ENCODE data around the gene TMEM229B.

TMEM229B gene

DNA sequence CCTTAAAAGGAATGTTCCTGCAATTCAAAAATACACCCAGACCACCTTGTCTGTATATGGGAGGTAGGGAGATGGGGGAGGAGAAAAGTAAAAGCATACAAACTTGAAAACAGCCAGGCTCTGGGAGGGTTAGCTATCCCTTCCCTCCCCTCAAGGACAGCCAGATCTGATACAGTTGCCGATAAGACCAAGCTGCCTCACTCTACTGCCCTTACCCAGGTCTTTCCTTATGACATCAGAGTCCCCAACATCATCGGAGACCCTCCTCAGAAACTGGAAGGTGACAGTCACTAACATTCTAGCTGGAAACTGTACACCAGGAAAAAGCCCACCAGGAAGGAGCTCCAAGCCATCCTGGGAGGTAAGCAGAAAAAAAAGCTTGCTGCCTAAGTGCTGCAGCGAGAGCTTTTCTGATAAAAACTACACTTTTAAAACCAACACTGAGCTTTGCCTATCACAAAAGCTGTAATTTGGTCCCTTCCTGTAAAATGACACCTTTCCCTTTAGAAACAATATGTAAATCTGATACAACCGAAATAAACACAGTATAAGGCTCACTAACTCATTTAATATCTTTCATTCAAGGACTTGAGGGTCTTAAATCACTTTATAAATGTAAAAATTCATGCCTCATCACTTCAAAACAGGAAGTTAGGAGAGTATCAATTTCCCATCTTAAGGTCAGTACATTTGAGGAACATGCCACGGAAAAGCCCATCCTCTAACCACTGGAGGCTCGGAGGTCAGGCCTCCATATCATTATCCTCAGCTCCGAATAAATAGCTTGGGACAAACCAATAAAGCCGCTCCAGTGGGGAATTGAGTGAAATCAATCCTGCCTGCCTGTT, 24.2 kb upstream of the TMEM229B start:
- in situ Hi-C loops (cut with HindIII; ENCODE audit: low sequenced_read_pairs), result no loop called here
- DNase-seq (ENCODE audit: low read depth, low spot score), result no peak
- H3K4me3 ChIP-seq (ENCODE audit: low read depth, low read length), result no peak overlapping the region
- TF ChIP-seq, protein P1, sequence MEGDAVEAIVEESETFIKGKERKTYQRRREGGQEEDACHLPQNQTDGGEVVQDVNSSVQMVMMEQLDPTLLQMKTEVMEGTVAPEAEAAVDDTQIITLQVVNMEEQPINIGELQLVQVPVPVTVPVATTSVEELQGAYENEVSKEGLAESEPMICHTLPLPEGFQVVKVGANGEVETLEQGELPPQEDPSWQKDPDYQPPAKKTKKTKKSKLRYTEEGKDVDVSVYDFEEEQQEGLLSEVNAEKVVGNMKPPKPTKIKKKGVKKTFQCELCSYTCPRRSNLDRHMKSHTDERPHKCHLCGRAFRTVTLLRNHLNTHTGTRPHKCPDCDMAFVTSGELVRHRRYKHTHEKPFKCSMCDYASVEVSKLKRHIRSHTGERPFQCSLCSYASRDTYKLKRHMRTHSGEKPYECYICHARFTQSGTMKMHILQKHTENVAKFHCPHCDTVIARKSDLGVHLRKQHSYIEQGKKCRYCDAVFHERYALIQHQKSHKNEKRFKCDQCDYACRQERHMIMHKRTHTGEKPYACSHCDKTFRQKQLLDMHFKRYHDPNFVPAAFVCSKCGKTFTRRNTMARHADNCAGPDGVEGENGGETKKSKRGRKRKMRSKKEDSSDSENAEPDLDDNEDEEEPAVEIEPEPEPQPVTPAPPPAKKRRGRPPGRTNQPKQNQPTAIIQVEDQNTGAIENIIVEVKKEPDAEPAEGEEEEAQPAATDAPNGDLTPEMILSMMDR (IDR thresholded peaks at IDR 0.05; ENCODE audit: low read depth, low read length), result no peak

DNA sequence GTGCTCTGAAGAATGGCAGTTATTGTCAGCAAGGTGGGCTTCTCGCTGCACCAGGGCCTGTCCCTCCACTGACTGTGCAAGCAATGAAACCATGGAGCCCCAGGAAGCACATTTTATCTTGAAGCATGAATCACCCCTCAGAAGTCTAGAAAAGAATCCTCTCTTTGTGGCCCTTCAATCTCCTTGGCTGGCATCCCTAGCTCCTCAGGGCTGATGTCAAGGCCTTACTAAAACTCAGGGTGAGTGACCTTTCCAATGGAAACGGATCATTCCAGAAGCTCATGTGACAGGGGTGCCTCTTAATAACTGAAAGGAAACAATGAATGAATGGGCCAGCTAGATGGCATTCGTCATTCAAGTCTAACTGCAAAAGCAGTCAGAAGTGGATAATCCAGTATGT, 22.3 kb upstream of the TMEM229B start:
- DNase-seq (ENCODE audit: low read depth, low spot score), result no peak
- TF ChIP-seq, protein P1 (IDR thresholded peaks at IDR 0.05; ENCODE audit: low read depth, low read length), result no peak
- H3K4me3 ChIP-seq (ENCODE audit: low read depth, low read length), result no peak overlapping the region
- in situ Hi-C loops (cut with HindIII; ENCODE audit: low sequenced_read_pairs), result no loop called here

DNA sequence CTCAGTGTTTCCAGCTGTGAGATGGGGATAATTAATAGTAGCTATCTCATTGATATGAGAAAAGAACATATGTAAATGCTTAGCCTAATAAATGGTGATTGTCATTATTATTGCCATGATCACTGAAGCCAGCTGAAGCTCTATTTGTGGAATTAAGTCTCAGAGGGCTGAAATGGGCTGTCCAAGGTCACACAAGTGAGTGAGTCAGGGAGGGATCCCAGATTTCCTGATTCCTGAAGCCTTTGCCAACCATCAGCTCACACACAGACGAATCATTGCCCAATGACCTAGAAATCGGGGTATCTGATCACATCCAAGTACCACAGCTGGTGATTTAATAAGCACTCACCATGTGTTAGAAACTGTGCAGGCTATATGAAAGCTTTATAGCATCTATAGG, 21.6 kb upstream of the TMEM229B start:
- H3K4me3 ChIP-seq (ENCODE audit: low read depth, low read length), result no peak overlapping the region
- TF ChIP-seq, protein P1 (IDR thresholded peaks at IDR 0.05; ENCODE audit: low read depth, low read length), result no peak
- DNase-seq (ENCODE audit: low read depth, low spot score), result no peak
- in situ Hi-C loops (cut with HindIII; ENCODE audit: low sequenced_read_pairs), result no loop called here

DNA sequence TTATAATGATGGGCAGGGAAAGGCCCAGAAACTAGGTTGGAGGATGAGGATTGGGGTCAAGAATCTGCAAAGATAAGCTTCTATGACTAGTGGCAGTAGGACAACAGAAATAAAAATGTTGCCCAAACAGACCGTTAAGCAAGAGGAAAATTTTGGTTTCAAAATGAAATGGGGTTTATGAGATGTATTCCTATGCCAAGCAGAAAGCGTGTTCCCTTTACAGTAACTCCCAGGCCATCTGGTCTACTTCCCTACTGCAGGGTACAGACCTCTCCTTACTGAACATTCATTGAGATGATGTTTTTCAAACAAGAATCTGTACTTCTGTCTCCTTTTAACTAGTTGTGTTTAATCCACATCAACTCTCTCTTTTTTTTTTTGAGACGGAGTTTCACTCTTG, 20.4 kb upstream of the TMEM229B start:
- H3K4me3 ChIP-seq (ENCODE audit: low read depth, low read length), result no peak overlapping the region
- TF ChIP-seq, protein P1 (IDR thresholded peaks at IDR 0.05; ENCODE audit: low read depth, low read length), result no peak
- DNase-seq (ENCODE audit: low read depth, low spot score), result no peak
- in situ Hi-C loops (cut with HindIII; ENCODE audit: low sequenced_read_pairs), result no loop called here

DNA sequence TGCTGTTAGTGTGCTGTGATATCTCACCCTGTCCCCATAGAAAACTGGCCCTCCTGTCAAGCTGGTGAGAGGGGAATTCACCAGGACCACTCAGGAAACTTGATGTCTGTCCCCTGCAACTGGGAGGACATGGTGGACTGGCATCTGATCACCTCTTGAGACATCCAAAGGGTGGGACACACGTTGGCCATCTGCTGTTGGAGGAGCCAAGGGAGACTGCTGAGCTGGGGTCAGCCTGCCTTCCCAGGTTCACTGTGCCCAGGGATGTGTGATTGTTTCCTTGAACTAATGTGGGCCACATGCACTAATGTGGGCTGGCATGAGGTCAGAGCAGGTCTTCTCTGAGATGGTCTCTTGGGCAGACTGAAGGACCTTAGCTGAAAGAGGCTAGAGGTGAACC, 16.7 kb upstream of the TMEM229B start:
- DNase-seq (ENCODE audit: low read depth, low spot score), result no peak

DNA sequence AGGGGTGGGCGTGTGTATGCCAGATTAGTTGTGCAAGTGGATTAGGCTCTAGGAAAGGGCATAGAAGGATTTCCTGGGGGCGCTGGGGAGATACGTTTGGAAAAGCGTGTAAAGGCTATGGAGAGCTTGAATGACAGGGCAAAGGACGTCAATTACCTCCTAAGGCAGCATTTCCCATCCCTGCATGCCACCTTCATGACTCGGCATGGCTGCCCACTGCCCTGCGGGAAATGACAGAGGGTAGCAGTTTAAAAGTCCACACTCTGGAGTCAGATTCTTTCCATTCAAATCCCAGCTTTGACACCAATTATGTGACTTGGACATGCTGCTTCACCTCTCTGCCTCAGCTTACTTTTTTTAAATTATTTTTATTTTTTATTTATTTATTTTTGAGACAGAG, 14.8 kb upstream of the TMEM229B start:
- TF ChIP-seq, protein P1 (IDR thresholded peaks at IDR 0.05; ENCODE audit: low read depth, low read length), result no peak
- in situ Hi-C loops (cut with HindIII; ENCODE audit: low sequenced_read_pairs), result no loop called here

More for the DNA sequence above, 16.7 kb upstream of the TMEM229B start:
- no peak overlapping the region for H3K4me3 ChIP-seq (ENCODE audit: low read depth, low read length)
- TF ChIP-seq, protein P1 (IDR thresholded peaks at IDR 0.05; ENCODE audit: low read depth, low read length), result no peak
- in situ Hi-C loops (cut with HindIII; ENCODE audit: low sequenced_read_pairs), result no loop called here

More for the DNA sequence above, 14.8 kb upstream of the TMEM229B start:
- no peak for DNase-seq (ENCODE audit: low read depth, low spot score)
- no peak overlapping the region for H3K4me3 ChIP-seq (ENCODE audit: low read depth, low read length)

Data from astrocyte of the spinal cord (primary cell).